ENCODE measurements around the gene EEFSEC. TPM values are rescaled to one million over a fixed set of nuclear protein-coding genes. Genes with fewer than 3 reads are reported as not detected.
A peak's percentile ranks its signal among the peaks of the same experiment; 100 is the strongest.

The EEFSEC gene
- total and polyA plus RNA-seq, 8 donors, result 5.9 to 9.8 (median 7.4) TPM

DNA sequence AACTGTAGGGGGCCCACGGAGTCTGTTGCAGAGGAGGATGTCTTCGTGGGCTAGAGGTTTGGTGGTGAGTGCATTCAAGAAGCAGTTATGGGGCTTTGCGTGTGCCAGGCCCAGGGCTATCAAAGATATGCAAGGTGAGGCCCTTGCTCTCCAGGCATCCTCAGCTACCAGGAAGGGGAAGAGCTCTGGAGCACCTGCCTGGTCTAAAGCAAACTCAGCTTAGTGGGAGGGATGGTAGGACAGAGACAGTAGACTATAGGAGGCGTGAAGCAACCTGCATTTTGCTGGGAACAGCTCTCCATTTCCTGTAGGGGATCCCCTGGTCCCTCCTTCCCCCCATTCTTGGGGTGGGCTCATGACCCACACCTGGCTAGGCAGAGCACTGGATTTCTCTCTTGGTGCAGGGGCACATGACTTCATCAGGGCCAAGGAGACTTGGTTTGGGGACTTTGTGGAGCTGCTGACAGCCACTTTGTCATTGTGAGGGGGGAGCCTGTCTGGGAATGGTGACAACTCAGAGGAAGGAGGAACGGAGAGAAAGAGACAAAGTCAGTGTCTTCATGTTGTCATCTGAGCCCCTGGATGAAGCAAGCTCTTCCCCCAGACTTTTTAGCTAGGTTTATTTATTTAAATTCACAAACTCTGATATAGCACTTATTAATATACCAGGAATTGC lies 8.6 kb upstream of the EEFSEC start:
- H3K27me3 ChIP-seq, result no peaks in the 10 kb centered on the region
- no peak for TF ChIP-seq CTCF (IDR thresholded peaks at IDR 0.05)
- 66 to 68% methylated on average over 5 of the region's 5 CpGs for WGBS, 2 donors
- FAIRE-seq (no peak), ATAC-seq (no peak), DNase-seq (no peak)
- H3K9me3 ChIP-seq, result no peaks in the 10 kb centered on the region
- intact Hi-C loops (cut with DNase I), result no loop called here
- H3K4me3 ChIP-seq, result no peak overlapping the region
- no peaks in the 10 kb centered on the region for H3K4me1 ChIP-seq
- H3K27ac ChIP-seq, result no peak overlapping the region
- H3K36me3 ChIP-seq, result no peaks in the 10 kb centered on the region

DNA sequence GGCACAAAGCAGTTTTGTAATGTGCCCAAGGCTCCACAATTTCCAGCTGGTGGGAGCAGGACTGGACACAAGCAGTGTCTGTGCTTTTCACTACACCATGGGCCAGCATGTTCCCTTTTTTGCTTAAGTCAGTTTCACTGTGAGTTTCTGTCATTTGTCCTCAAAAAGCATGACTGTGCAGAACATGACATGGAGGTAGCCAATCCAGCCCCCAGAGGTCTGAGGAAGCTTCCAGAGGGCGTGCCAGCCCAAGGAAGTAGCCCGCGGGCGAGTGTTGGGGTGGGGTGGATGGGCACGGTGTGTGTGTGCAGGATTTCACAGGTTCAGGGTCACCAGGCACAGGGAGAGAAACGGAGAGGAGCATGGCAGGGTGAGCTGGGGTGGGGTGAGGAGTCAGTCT lies 8.0 kb upstream of the EEFSEC start:
- ATAC-seq (peak in 2 of 4 donors; percentile 47 to 80), DNase-seq (no peak), FAIRE-seq (no peak)
- intact Hi-C loops (cut with DNase I), result no loop called here
- 63 to 68% methylated on average over 6 of the region's 6 CpGs for whole genome bisulfite sequencing, 2 donors
- TF ChIP-seq CTCF (IDR thresholded peaks at IDR 0.05), result no peak
- Histone ChIP-seq H3K4me1 (no peaks in the 10 kb centered on the region), H3K27ac (no peak overlapping the region), H3K9me3 (no peaks in the 10 kb centered on the region), H3K4me3 (no peak overlapping the region), H3K36me3 (no peaks in the 10 kb centered on the region), H3K27me3 (no peaks in the 10 kb centered on the region)

- FAIRE-seq (no peak), DNase-seq (no peak), ATAC-seq (no peak)
- TF ChIP-seq CTCF (IDR thresholded peaks at IDR 0.05), result no peak
- H3K4me3 ChIP-seq, result no peak overlapping the region
- H3K9me3 ChIP-seq, result no peaks in the 10 kb centered on the region
- H3K27ac ChIP-seq, result no peak overlapping the region
- no peaks in the 10 kb centered on the region for H3K4me1 ChIP-seq
- H3K36me3 ChIP-seq, result no peaks in the 10 kb centered on the region
- no peaks in the 10 kb centered on the region for H3K27me3 ChIP-seq
- WGBS, 2 donors, result 91 to 96% methylated on average over 14 of the region's 14 CpGs
- intact Hi-C loops (cut with DNase I), result no loop called here
Measured at GRCh38 chr3:128146201-128146600, 7.1 kb upstream of the EEFSEC start.

- WGBS, 2 donors, result 78 to 88% methylated on average over 5 of the region's 5 CpGs
- no peaks in the 10 kb centered on the region for H3K9me3 ChIP-seq
- H3K4me3 ChIP-seq, result no peak overlapping the region
- ATAC-seq (no peak), DNase-seq (no peak), FAIRE-seq (no peak)
- TF ChIP-seq CTCF (IDR thresholded peaks at IDR 0.05), result no peak
- intact Hi-C loops (cut with DNase I), result no loop called here
- H3K4me1 ChIP-seq, result peaks cover 0 to 5% (median 0%) of the 10 kb centered on the region in 3 donors
- H3K27me3 ChIP-seq, result no peaks in the 10 kb centered on the region
- H3K27ac ChIP-seq, result no peak overlapping the region
- no peaks in the 10 kb centered on the region for H3K36me3 ChIP-seq
Measured at GRCh38 chr3:128149650-128150049, 3.6 kb upstream of the EEFSEC start.

DNA sequence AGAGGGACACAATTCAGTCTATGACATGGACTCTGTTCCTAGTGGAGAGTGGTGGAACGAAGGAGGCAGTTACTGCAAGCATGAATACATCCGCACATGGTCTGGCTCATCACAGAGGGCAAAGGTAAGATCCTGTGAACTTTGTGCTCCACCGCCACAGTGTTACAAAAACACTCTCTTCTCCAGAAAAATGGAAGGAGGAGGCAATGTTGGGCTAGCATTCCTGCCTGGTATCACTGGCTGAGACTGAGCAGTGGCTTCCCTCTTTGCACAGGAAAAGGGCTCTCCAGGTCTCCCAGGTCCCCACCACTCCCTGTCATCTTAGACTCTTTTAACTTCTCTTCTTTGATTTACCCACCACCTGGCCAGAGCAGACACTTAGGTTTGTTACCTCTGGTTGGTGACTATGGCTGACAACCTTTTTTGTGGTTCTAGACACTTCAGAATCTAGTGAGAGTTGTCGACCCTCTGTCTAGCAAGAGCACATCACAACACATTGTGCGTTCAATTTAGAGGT lies 1.5 kb upstream of the EEFSEC start:
- Histone ChIP-seq H3K4me1 (peaks cover 0 to 5% (median 0%) of the 10 kb centered on the region in 3 donors), H3K9me3 (no peaks in the 10 kb centered on the region), H3K27me3 (no peaks in the 10 kb centered on the region), H3K4me3 (no peak overlapping the region), H3K27ac (no peak overlapping the region), H3K36me3 (no peaks in the 10 kb centered on the region)
- DNase-seq, result no peak
- TF ChIP-seq CTCF (IDR thresholded peaks at IDR 0.05), result no peak
- ATAC-seq, result no peak
- WGBS, 2 donors, result 82 to 88% methylated on average over 5 of the region's 5 CpGs
- intact Hi-C loops (cut with DNase I), result no loop called here
- FAIRE-seq, result no peak

Measured in pancreas (tissue), 10 donors.